Mesenchymal stem cell (in vitro differentiated cells and primary cell): ENCODE data around the gene CACNA2D3.

Source experiments
- DNase-seq: peaks from one replicate; pipeline ENCODE4 v3.0.0-alpha.2; 2013
- H2AFZ ChIP-seq: one replicate; pipeline ENCODE4 v1.6.1; 2013; ENCODE audit warnings: low read depth, mild to moderate bottlenecking, control low read depth, inconsistent platforms, low read length, moderate library complexity
- H2AK5ac ChIP-seq: 2 replicates; pipeline ENCODE4 v1.6.1; 2013; ENCODE audit warnings: low read length, moderate library complexity, mild to moderate bottlenecking, inconsistent platforms; ENCODE audit not compliant: severe bottlenecking
- H2BK120ac ChIP-seq: one replicate; pipeline ENCODE4 v1.6.1; 2013; ENCODE audit warnings: low read depth, mild to moderate bottlenecking, inconsistent platforms, low read length, moderate library complexity
- H2BK12ac ChIP-seq, 2 experiments: one replicate each; pipeline ENCODE4 v1.6.1; 2013; ENCODE audit warnings: inconsistent platforms in 2 of 2, low read length in 2 of 2, mild to moderate bottlenecking in 2 of 2, moderate library complexity in 2 of 2, control low read depth in 1 of 2
- H2BK15ac ChIP-seq: one replicate; pipeline ENCODE4 v1.6.1; 2013; ENCODE audit warnings: mild to moderate bottlenecking, low read depth, inconsistent platforms; ENCODE audit not compliant: poor library complexity, severe bottlenecking
- H2BK5ac ChIP-seq: 2 replicates; pipeline ENCODE4 v1.6.1; 2013; ENCODE audit warnings: low read depth, mild to moderate bottlenecking, low read length, control low read depth, inconsistent platforms; ENCODE audit not compliant: poor library complexity, severe bottlenecking
- H3K14ac ChIP-seq, 2 experiments: one replicate each; pipeline ENCODE4 v1.6.1; 2013; ENCODE audit warnings: inconsistent platforms in 2 of 2, low read length in 2 of 2, control low read depth in 1 of 2, mild to moderate bottlenecking in 1 of 2, moderate library complexity in 1 of 2
- H3K18ac ChIP-seq, 2 experiments: one replicate each; pipeline ENCODE4 v1.6.1; 2013; ENCODE audit warnings: inconsistent platforms in 2 of 2, low read length in 2 of 2, control low read depth in 1 of 2, low read depth in 1 of 2, mild to moderate bottlenecking in 1 of 2
- H3K23ac ChIP-seq, 2 experiments: one replicate each; pipeline ENCODE4 v1.6.1; 2013; ENCODE audit warnings: inconsistent platforms in 2 of 2, low read length in 2 of 2, mild to moderate bottlenecking in 2 of 2, moderate library complexity in 2 of 2, control low read depth in 1 of 2
- H3K27ac ChIP-seq: 2 replicates; pipeline ENCODE4 v1.5.1; 2013; ENCODE audit warnings: mild to moderate bottlenecking, moderate library complexity, low read length, control low read depth, inconsistent platforms; ENCODE audit not compliant: poor library complexity, severe bottlenecking
- H3K27me3 ChIP-seq, 2 experiments: 2 replicates each; pipeline versions ENCODE4 v1.6.1 to v1.7.0; 2013; ENCODE audit warnings: low read length in 2 of 2, mild to moderate bottlenecking in 2 of 2, moderate library complexity in 2 of 2, control low read depth in 1 of 2, inconsistent platforms in 1 of 2; ENCODE audit not compliant: control insufficient read depth in 1 of 2, insufficient read depth in 1 of 2
- H3K36me3 ChIP-seq, 2 experiments: 2 replicates each; pipeline versions ENCODE4 v1.6.1 to v1.7.0; 2013; ENCODE audit warnings: low read length in 2 of 2, control low read depth in 1 of 2, inconsistent platforms in 1 of 2, low read depth in 1 of 2, mild to moderate bottlenecking in 1 of 2; ENCODE audit not compliant: insufficient read depth in 2 of 2, control insufficient read depth in 1 of 2
- H3K4ac ChIP-seq, 2 experiments: one replicate each; pipeline ENCODE4 v1.6.1; 2013; ENCODE audit warnings: inconsistent platforms in 2 of 2, low read length in 2 of 2, mild to moderate bottlenecking in 2 of 2, moderate library complexity in 2 of 2, control low read depth in 1 of 2, low read depth in 1 of 2
- H3K4me1 ChIP-seq: 2 replicates; pipeline ENCODE4 v1.6.1; 2013; ENCODE audit warnings: low read depth, low read length, control low read depth; ENCODE audit not compliant: control insufficient read depth, insufficient read depth
- H3K4me2 ChIP-seq: 2 replicates; pipeline ENCODE4 v1.6.1; 2013; ENCODE audit warnings: low read length, mild to moderate bottlenecking, inconsistent platforms; ENCODE audit not compliant: poor library complexity, severe bottlenecking
- H3K4me3 ChIP-seq, 2 experiments: 2 replicates each; pipeline versions ENCODE4 v1.5.1 to v1.7.0; 2013; ENCODE audit warnings: low read length in 2 of 2, mild to moderate bottlenecking in 2 of 2, control low read depth in 1 of 2, low read depth in 1 of 2; ENCODE audit not compliant: insufficient read depth in 1 of 2
- H3K79me1 ChIP-seq: replicated peaks from 2 replicates; pipeline ENCODE4 v1.6.1; 2013; ENCODE audit warnings: mild to moderate bottlenecking, control low read depth, low read length, inconsistent platforms; ENCODE audit not compliant: poor library complexity, severe bottlenecking
- H3K9ac ChIP-seq: 2 replicates; pipeline ENCODE4 v1.7.0; 2013; ENCODE audit warnings: mild to moderate bottlenecking, low read length, moderate library complexity
- H3K9me3 ChIP-seq: 2 replicates; pipeline ENCODE4 v1.7.0; 2013; ENCODE audit warnings: mild to moderate bottlenecking, low read length; ENCODE audit not compliant: control insufficient read depth
- H4K8ac ChIP-seq: one replicate; pipeline ENCODE4 v1.6.1; 2013; ENCODE audit warnings: inconsistent platforms, mild to moderate bottlenecking, low read length, moderate library complexity
- H4K91ac ChIP-seq: one replicate; pipeline ENCODE4 v1.6.1; 2013; ENCODE audit warnings: mild to moderate bottlenecking, low read length, inconsistent platforms
- WGBS: methylation state at CpG from one replicate; pipeline ENCODE4 v1.1.7; 2013; ENCODE audit warnings: mixed read lengths; 5-methylcytosine and 5-hydroxymethylcytosine counted together

The CACNA2D3 gene

DNA sequence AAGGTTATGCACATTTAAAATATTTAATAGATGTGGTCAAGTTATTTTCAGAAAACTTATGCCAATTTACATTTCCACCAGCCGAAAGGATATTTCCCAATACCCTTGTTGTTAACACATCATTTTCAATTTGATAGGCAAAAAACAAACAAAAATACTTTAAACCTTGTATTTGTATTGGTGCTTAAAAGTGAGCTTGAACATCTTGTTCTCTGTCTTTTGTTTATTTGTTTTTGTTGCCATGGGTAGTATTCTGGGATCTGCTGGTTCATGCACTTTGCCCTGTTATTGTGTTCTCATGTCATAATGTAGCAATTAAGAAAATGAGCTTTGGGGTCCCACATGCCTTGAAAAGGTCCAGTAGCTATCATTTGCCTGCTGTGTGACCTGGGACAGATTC is 614.1 kb downstream of the CACNA2D3 start:
- no CpG with 5 or more reads among the region's 1 CpG for WGBS
- peak; percentile 16 for DNase-seq

DNA sequence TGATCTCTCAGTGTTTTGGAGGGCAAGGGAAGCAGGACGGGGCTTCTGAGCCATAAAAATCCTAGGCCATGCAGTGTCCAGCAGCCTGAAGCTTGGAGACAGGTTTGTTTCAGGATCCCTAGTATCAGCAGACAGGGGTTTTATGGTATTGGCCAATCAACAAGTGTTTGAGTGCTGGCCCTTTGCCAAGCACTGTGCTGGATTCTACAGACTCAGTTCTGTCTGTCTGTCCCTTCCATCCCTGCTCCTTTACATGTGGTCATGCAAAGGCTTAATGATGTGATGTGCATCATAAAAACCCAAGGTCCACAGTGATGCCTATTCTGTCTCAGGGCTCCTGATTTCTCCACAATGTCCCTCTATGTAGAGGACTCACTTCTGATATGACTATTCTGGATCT is 621.4 kb downstream of the CACNA2D3 start:
- H2BK15ac ChIP-seq, result no peak overlapping the region
- H3K4me3 ChIP-seq, result no peak overlapping the region
- H2BK120ac ChIP-seq, result no peak overlapping the region
- H3K9ac ChIP-seq, result no peak overlapping the region
- no peak overlapping the region for H3K23ac ChIP-seq
- no peak overlapping the region for H3K4ac ChIP-seq
- no peaks in the 10 kb centered on the region for H3K36me3 ChIP-seq
- H2BK12ac ChIP-seq, result no peak overlapping the region
- H3K9me3 ChIP-seq, result no peaks in the 10 kb centered on the region
- no peak overlapping the region for H3K27ac ChIP-seq
- DNase-seq, result no peak
- H3K79me1 ChIP-seq, result no peaks in the 10 kb centered on the region
- whole genome bisulfite sequencing, result 48% methylated on average over 1 of the region's 1 CpG
- no peak overlapping the region for H4K8ac ChIP-seq
- no peak overlapping the region for H2AFZ ChIP-seq
- H3K4me1 ChIP-seq, result peaks cover 2% of the 10 kb centered on the region
- H3K14ac ChIP-seq, result no peak overlapping the region
- H3K27me3 ChIP-seq, result peaks cover 0 to 4% of the 10 kb centered on the region in 2 experiments
- H3K4me2 ChIP-seq, result no peak overlapping the region
- no peak overlapping the region for H4K91ac ChIP-seq
- no peak overlapping the region for H3K18ac ChIP-seq
- no peak overlapping the region for H2AK5ac ChIP-seq
- no peak overlapping the region for H2BK5ac ChIP-seq

More for the DNA sequence above, 614.1 kb downstream of the CACNA2D3 start:
- Histone ChIP-seq H3K79me1 (no peaks in the 10 kb centered on the region), H3K4ac (no peak overlapping the region), H3K4me1 (no peaks in the 10 kb centered on the region), H3K27ac (no peak overlapping the region), H3K27me3 (no peaks in the 10 kb centered on the region), H3K36me3 (no peaks in the 10 kb centered on the region), H3K14ac (no peak overlapping the region), H2BK15ac (no peak overlapping the region), H2AFZ (no peak overlapping the region), H4K91ac (no peak overlapping the region), H3K9ac (no peak overlapping the region), H4K8ac (no peak overlapping the region), H2BK120ac (no peak overlapping the region), H2BK12ac (no peak overlapping the region), H2BK5ac (no peak overlapping the region), H3K23ac (no peak overlapping the region), H2AK5ac (no peak overlapping the region), H3K9me3 (no peaks in the 10 kb centered on the region), H3K4me2 (no peak overlapping the region), H3K4me3 (no peak overlapping the region), H3K18ac (no peak overlapping the region)

DNA sequence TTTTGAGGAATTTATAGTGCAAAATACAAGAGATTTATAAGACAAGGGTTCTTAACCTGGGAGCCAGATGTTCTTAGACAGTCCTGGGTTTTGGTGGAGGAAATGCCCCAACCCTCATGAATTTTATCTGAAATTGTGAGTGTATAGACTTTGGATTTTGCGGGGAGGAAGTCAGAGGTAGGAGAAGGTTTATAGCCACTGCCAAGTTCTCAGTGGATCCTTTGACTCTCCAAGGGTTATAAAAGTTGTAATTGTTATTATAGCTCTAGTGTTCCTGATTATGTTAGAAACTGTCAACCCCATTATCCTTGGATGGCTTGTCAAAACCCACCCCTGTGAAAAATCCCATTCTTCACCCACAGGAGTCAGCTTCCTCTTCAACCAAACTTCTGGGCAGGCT is 621.9 kb downstream of the CACNA2D3 start:
- H3K27me3 ChIP-seq, result peaks cover 0 to 4% of the 10 kb centered on the region in 2 experiments
- peaks cover 2% of the 10 kb centered on the region for H3K4me1 ChIP-seq
- H3K4me3 ChIP-seq, result no peak overlapping the region
- 100% methylated on average over 1 of the region's 1 CpG for WGBS
- H3K27ac ChIP-seq, result no peak overlapping the region
- H3K9ac ChIP-seq, result no peak overlapping the region
- no peak overlapping the region for H3K23ac ChIP-seq
- no peak overlapping the region for H4K8ac ChIP-seq
- H3K14ac ChIP-seq, result no peak overlapping the region
- no peak overlapping the region for H3K4me2 ChIP-seq
- no peak for DNase-seq
- no peak overlapping the region for H2AK5ac ChIP-seq
- H2AFZ ChIP-seq, result no peak overlapping the region
- H2BK15ac ChIP-seq, result no peak overlapping the region
- no peaks in the 10 kb centered on the region for H3K9me3 ChIP-seq
- no peak overlapping the region for H4K91ac ChIP-seq
- H3K36me3 ChIP-seq, result no peaks in the 10 kb centered on the region
- no peak overlapping the region for H2BK120ac ChIP-seq
- no peak overlapping the region for H2BK12ac ChIP-seq
- H3K18ac ChIP-seq, result no peak overlapping the region
- H2BK5ac ChIP-seq, result no peak overlapping the region
- H3K4ac ChIP-seq, result no peak overlapping the region
- H3K79me1 ChIP-seq, result no peaks in the 10 kb centered on the region

DNA sequence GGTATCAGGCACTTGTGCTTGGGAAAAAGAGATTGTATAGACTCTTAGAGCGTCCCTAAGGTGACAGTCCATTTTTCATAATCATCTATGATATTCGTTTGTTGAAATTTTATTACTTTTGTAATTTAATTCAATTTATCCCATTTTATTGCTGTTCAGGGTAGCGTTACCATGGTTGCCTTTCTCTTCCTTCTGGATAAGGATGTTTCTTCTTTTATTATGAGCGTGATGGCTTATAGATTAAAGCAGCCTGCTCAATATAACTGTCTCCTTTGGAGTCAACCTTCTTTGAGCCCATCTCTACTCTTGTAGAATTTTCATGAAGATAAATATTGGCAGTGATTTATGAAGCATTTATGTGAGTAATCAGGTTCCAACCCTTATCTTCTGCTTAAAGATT is 623.5 kb downstream of the CACNA2D3 start:
- Histone ChIP-seq H3K9me3 (no peaks in the 10 kb centered on the region), H3K23ac (no peak overlapping the region), H3K36me3 (no peaks in the 10 kb centered on the region), H2BK12ac (no peak overlapping the region), H2AFZ (no peak overlapping the region), H3K4me1 (peaks cover 2% of the 10 kb centered on the region), H3K14ac (no peak overlapping the region), H3K4me2 (no peak overlapping the region), H3K4ac (no peak overlapping the region), H2BK5ac (no peak overlapping the region), H3K18ac (no peak overlapping the region), H3K9ac (no peak overlapping the region), H2BK120ac (no peak overlapping the region), H2BK15ac (no peak overlapping the region), H2AK5ac (no peak overlapping the region), H3K79me1 (no peaks in the 10 kb centered on the region), H4K8ac (no peak overlapping the region), H3K4me3 (no peak overlapping the region), H3K27me3 (peaks cover 0 to 4% of the 10 kb centered on the region in 2 experiments), H3K27ac (no peak overlapping the region), H4K91ac (no peak overlapping the region)
- no CpG with 5 or more reads among the region's 4 CpGs for WGBS
- DNase-seq, result no peak
